Left ventricle myocardium inferior (tissue), 1 donor: ENCODE measurements around the gene RASA4B. TPM values are rescaled to one million over a fixed set of nuclear protein-coding genes. Genes with fewer than 3 reads are reported as not detected.

ENCODE experiments used
- DNase-seq: peaks from one replicate; pipeline ENCODE4 v3.0.0-alpha.2; 2020
- H3K27ac ChIP-seq: fragments of 200-600 bp; replicated peaks from 2 replicates; pipeline ENCODE4 v1.8.0; 2021
- H3K27me3 ChIP-seq: fragments of 200-600 bp; 2 replicates; pipeline ENCODE4 v1.8.0; 2021; ENCODE audit warnings: low read depth
- H3K36me3 ChIP-seq: fragments of 200-600 bp; 2 replicates; pipeline ENCODE4 v1.8.0; 2021
- H3K4me1 ChIP-seq: fragments of 200-600 bp; 2 replicates; pipeline ENCODE4 v1.8.0; 2021
- H3K4me3 ChIP-seq: fragments of 200-600 bp; 2 replicates; pipeline ENCODE4 v1.8.0; 2021; ENCODE audit warnings: mild to moderate bottlenecking, moderate library complexity
- H3K9me3 ChIP-seq: fragments of 200-600 bp; replicated peaks from 2 replicates; pipeline ENCODE4 v1.8.0; 2021
- intact Hi-C: fragments of 100-400 bp; cut with micrococcal nuclease; formaldehyde crosslinking; loops from one replicate; pipeline ENCODE4 v1.11.0; 2022
- total RNA-seq: library from RNA; stranded (reverse); fragmentation: NEBNext Ultra II Directional; extraction: Animal tissue kit (Norgen Biotek cat#: 25700); gene quantifications from one replicate; pipeline ENCODE4 v1.2.1, GENCODE V29; 2021
- TF ChIP-seq, protein P1 (sequence below): fragments of 200-600 bp; IDR thresholded peaks from 2 replicates; pipeline ENCODE4 v1.8.0; 2021; ENCODE audit warnings: antibody characterized with exemption, mild to moderate bottlenecking, borderline replicate concordance
- donor health status: DM: no; HTN: yes; CAD: no; lungs with severe emphysema.

The RASA4B gene
- total RNA-seq, 1 donor from 2014 or later = 5.7 TPM

DNA sequence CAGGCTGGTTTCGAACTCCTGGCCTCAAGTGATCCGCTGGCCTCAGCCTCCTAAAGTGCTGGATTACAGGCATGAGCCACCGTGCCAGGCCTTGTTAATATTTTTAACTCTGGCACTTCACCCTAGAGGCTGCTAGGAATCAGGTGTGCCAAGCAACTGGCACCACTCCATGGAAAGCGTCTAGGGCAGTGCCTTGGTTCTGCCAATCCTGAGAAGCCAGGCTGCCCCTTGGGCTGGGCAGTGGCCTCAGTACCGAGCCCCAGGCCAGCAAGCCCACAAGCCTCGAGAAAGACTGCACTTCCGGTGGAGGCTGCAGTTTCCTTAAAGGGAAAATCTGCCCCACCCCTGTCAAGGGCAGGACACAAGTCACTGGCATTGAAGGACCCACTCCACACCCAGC is 64.3 kb downstream of the RASA4B start:
- intact Hi-C loops = no loop called here
- no peaks in the 10 kb centered on the region for H3K9me3 ChIP-seq
- peaks cover 4% of the 10 kb centered on the region for H3K4me1 ChIP-seq
- TF ChIP-seq, protein P1, sequence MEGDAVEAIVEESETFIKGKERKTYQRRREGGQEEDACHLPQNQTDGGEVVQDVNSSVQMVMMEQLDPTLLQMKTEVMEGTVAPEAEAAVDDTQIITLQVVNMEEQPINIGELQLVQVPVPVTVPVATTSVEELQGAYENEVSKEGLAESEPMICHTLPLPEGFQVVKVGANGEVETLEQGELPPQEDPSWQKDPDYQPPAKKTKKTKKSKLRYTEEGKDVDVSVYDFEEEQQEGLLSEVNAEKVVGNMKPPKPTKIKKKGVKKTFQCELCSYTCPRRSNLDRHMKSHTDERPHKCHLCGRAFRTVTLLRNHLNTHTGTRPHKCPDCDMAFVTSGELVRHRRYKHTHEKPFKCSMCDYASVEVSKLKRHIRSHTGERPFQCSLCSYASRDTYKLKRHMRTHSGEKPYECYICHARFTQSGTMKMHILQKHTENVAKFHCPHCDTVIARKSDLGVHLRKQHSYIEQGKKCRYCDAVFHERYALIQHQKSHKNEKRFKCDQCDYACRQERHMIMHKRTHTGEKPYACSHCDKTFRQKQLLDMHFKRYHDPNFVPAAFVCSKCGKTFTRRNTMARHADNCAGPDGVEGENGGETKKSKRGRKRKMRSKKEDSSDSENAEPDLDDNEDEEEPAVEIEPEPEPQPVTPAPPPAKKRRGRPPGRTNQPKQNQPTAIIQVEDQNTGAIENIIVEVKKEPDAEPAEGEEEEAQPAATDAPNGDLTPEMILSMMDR = no peak
- H3K27me3 ChIP-seq = no peaks in the 10 kb centered on the region
- DNase-seq = no peak
- no peak overlapping the region for H3K4me3 ChIP-seq
- no peak overlapping the region for H3K27ac ChIP-seq
- H3K36me3 ChIP-seq = peaks cover 31% of the 10 kb centered on the region

DNA sequence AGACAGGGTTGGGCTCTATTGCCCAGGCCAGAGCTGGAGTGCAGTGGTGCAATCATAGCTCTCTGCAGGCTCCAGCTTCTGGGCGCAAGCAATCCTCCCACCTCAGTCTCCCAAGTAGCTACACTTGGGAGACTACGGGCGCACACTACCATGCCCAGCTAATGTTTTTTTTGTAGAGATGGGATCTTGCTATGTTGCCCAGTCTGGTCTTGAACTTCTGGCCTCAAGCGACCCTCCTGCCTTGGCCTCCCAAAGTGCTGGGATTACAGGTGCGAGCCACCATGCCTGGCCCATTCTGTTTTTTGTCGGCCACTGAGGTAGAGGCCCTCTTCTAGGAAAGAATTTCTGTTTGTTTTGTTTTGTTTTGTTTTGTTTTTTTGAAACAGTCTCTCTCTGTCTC is 65.1 kb downstream of the RASA4B start:
- DNase-seq = no peak
- no peak overlapping the region for H3K4me3 ChIP-seq
- no peaks in the 10 kb centered on the region for H3K9me3 ChIP-seq
- peaks cover 29% of the 10 kb centered on the region for H3K36me3 ChIP-seq
- H3K27me3 ChIP-seq = no peaks in the 10 kb centered on the region
- TF ChIP-seq, protein P1 = no peak
- no peak overlapping the region for H3K27ac ChIP-seq
- peaks cover 4% of the 10 kb centered on the region for H3K4me1 ChIP-seq
- intact Hi-C loops = no loop called here

DNA sequence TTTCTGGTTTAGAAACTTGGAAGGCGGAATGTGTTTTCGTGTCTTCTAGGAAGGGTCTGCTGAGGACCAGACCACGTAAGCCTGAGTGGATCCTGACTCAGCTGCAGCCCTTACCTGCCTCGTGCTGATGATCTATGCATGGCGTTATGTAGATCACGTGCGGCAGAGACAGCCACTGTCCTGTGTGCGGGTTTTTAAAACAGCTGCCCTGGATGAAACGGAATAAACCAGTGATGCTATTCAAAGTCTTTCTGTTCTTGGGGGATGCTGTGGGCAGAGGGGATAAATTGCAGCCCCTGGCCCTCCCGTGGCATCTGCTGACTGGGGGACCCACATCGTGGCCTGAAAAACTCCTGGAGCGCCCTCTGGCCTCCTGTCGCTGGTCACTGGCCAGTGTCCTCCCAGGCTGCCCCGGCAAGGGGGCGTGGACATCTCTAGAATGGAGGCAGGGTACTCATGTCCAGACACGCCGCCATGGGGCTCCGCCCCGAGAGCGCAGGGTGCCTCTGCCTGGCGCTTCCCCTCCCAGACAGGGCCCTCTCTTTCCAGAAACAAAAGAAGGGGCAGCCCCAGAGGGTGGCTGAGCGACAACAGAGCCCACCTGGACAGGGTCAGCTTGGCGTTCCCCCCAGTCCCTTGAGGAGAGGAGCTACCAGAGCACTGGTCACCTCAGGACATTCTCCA is 66.1 kb downstream of the RASA4B start:
- TF ChIP-seq, protein P1 = no peak
- no peak overlapping the region for H3K27ac ChIP-seq

DNA sequence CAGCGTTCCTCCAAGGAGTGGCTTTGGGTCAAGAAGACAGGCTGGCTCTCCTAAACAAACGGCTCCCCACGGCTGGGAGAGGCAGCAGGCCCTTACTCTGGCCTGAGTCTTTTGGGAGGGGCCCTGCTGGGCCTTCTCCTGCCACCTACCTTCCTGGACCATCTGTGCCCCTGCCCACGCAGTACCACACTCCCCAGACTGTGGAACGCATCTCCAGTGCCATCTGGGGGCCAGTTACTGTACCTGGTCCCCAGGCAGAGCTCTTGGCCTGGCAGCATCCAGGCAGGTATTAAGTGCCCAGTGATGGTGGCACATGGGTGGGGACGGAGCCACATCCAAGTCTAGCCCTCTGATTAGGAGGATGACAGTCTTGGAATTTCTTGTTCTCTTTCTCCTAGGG is 67.3 kb downstream of the RASA4B start:
- H3K27me3 ChIP-seq = no peaks in the 10 kb centered on the region
- no peak for DNase-seq
- peaks cover 4% of the 10 kb centered on the region for H3K4me1 ChIP-seq

More for the DNA sequence above, 66.1 kb downstream of the RASA4B start:
- H3K36me3 ChIP-seq = peaks cover 29% of the 10 kb centered on the region
- no peak overlapping the region for H3K4me3 ChIP-seq
- intact Hi-C loops = no loop called here
- H3K9me3 ChIP-seq = no peaks in the 10 kb centered on the region
- no peak for DNase-seq
- H3K27me3 ChIP-seq = no peaks in the 10 kb centered on the region
- peaks cover 4% of the 10 kb centered on the region for H3K4me1 ChIP-seq

DNA sequence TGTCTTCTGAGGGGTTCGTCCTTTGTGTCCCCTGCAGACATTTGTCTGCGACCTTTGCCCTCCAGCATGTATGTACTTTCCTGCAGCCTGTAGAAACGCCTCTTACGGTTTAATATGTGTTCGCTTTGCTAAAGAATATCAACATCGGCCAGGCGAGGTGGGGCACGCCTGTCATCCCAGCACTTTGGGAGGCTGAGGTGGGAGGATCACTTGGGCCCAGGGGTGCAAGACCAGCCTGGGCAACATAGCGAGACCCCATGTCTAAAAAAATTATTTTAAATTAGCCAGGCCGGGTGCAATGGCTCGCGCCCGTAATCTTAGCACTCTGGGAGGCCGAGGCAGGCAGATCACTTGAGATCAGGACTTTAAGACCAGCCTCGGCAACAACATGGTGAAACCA is 68.4 kb downstream of the RASA4B start:
- intact Hi-C loops = no loop called here
- peaks cover 20% of the 10 kb centered on the region for H3K36me3 ChIP-seq
- H3K4me1 ChIP-seq = peaks cover 4% of the 10 kb centered on the region
- DNase-seq = no peak
- no peaks in the 10 kb centered on the region for H3K27me3 ChIP-seq
- H3K27ac ChIP-seq = no peak overlapping the region
- no peak overlapping the region for H3K4me3 ChIP-seq
- TF ChIP-seq, protein P1 = no peak
- no peaks in the 10 kb centered on the region for H3K9me3 ChIP-seq

More for the DNA sequence above, 67.3 kb downstream of the RASA4B start:
- Histone ChIP-seq H3K4me3 (no peak overlapping the region), H3K27ac (no peak overlapping the region), H3K36me3 (peaks cover 20% of the 10 kb centered on the region), H3K9me3 (no peaks in the 10 kb centered on the region)
- intact Hi-C loops = no loop called here
- TF ChIP-seq, protein P1 = no peak
